C1 segment of cervical spinal cord (tissue), 14 donors: Measurements from ENCODE around the gene LLGL2.
"Not testable (repeated sequence)": the region's sequence is repeated elsewhere in the genome, so short reads cannot be mapped to it uniquely, and the experiment has no call there.

Experiments used
- DNase-seq, 14 donors: peaks; one replicate each; lab custom pipeline; 2025; lab: John Stamatoyannopoulos, UW

The LLGL2 gene, protein sequence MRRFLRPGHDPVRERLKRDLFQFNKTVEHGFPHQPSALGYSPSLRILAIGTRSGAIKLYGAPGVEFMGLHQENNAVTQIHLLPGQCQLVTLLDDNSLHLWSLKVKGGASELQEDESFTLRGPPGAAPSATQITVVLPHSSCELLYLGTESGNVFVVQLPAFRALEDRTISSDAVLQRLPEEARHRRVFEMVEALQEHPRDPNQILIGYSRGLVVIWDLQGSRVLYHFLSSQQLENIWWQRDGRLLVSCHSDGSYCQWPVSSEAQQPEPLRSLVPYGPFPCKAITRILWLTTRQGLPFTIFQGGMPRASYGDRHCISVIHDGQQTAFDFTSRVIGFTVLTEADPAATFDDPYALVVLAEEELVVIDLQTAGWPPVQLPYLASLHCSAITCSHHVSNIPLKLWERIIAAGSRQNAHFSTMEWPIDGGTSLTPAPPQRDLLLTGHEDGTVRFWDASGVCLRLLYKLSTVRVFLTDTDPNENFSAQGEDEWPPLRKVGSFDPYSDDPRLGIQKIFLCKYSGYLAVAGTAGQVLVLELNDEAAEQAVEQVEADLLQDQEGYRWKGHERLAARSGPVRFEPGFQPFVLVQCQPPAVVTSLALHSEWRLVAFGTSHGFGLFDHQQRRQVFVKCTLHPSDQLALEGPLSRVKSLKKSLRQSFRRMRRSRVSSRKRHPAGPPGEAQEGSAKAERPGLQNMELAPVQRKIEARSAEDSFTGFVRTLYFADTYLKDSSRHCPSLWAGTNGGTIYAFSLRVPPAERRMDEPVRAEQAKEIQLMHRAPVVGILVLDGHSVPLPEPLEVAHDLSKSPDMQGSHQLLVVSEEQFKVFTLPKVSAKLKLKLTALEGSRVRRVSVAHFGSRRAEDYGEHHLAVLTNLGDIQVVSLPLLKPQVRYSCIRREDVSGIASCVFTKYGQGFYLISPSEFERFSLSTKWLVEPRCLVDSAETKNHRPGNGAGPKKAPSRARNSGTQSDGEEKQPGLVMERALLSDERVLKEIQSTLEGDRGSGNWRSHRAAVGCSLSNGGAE

DNA sequence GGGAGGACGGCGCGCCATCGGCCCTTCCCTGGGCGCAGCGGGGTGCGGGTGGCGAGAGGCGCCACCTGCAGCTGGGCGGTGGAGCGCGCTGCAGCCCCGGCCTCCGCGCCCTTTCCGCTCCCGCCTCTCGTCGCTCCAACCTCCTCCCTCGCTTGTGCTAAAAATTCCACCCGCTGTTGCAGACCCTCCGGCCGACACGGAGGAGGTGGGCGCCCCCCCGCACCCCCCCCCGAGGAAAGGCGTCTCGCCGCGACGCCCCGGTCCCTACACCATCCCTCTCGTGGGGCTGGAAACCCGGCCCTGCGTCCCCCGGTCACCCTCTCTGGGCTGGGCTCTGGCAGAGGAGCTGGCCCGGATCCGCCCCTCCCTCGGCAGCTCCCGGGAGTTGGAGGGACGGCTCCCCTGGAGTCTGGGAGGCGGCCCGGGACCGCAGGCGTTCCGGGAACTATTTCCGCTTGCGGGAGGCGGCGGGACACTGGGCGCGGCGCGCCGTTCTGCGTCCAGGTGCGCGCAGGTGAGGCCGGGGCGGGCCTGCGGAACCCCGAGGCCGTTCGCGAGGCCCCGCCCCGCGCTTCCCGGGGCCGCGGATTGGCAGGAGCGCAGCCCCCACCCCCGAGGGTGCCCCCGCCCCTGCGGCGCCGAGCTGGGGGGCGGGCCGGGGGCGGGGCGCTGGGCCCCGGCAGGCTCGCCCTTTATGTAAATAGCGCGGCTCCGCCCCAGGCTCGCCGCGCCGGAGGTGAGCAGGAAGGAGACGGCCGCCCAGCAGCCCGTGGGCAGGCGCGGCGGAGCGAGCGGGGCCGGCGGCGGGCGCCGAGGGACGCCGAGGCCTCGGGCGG is at the start of gene LLGL2:
LLGL2 (plus strand) TSS at position 728 of the 836 bp plus-strand sequence. CDS start 17,730 bp downstream, outside the sequence.
- DNase-seq: peak in 6 of 14 donors; percentile 23 to 66 (median 46)

DNA sequence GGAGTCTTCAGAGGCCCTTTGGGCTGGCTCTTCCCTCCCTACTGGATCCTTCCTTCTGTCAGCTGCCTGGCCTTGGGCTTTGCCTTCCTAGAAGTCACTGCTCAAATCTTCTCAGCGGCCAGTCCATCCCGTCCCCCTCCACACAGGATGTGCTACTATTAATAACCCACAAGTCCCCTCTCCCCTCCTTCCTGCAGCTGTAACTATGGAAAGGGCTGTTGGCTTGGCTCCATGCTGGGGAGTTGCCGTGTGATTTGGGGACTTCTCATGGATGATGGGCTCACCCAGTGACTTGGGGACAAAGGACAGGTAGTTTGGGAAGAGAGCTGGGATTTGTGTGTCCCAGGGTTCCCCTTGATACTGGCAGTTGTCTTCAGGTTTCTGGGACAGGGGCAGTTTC is 49.6 kb upstream of the LLGL2 start:
- DNase-seq: peak in 1 of 14 donors; percentile 58

DNA sequence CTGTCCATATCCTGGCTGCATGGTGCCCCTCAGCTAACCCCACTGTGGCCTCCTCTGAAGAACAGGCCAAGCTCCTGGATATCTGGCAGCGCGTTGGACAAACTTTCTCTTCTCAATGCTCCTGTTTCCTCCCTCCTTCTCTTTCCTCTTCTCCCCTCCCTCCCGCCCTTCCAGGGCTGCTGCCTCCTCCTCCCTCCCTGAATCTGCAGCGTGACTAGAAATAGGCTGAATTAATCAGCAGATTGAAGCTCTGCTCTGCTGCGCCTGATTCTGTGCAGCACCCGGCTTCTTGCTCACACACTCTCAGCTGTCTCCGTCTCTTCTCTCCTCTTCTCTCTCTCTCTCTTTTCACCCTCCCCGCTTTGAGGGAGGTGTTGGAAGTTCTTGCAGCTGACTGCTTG is 49.2 kb upstream of the LLGL2 start:
- DNase-seq: peak in 7 of 14 donors; percentile 26 to 58 (median 45)

DNA sequence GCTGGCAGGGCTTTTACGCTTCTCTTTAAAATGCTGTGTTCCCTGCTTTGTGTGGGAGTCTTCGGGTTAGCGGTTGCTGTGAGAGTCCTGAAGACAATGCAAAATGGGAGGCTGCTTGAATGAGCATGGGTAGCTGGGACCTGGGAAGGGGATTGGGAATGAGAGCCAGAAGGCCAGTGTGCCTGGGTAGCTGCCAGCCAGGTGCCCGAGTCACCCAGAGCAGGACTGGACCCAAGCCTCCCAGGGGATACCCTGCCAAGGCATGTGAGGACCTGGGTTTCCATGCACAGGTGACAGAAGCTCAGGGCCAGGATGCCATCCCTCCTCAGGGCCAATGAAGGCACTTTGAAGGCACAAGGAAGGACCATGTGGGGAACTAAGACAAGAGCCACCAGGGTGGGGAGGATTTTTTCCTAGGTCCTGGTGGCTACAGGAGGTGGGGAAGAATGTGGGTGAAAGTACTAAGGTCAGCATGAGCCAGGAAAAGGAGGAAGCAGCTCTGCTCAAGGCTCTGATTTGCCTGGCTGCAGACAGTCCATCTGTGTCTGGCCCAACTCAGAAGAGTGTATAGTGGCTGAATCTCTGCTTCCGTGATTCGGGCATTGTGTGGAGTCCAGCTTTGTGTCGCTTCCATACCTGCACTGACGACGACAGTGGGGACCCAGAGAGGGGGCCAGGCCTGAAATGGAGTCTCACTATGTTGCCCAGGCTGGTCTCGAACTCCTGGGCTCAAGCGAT is 48.6 kb upstream of the LLGL2 start:
- peak in 1 of 14 donors; percentile 36 for DNase-seq

DNA sequence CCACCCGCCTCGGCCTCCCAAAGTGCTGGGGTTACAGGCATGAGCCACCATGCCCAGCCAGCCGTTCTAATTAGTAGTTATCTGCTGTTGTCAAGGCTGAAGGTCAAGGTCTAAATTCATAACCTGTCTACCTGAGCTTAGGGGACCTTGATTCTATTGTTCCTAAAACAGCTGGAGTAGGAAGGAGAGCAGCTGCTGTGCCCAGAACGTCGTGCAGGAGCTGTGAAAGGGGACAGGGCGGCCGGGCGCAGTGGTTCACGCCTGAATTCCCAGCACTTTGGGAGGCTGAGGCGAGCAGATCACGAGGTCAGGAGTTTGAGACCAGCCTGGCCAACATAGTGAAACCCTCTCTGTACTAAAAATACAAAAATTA is 48.0 kb upstream of the LLGL2 start:
- DNase-seq: not testable (repeated sequence)

DNA sequence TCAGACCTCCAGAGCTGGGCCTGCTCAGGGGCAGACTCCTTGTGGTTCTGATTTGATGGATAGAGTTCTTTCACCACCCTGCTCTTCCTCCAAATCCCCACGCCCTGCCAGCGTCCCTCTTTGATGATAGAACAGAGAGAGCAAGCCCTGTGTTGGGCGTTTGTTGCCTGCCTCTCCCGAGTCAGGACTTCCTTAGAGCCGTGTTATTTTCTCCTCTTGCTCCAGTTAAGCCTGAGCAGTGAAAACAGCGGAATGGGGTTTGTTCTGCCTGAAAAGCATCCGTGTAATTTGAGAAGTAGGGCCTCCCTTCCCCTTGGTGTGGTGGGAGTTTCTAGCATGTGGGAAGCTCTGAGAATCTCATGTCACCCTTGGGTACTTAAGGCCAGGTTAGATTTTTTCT is 47.0 kb upstream of the LLGL2 start:
- DNase-seq: no peak

DNA sequence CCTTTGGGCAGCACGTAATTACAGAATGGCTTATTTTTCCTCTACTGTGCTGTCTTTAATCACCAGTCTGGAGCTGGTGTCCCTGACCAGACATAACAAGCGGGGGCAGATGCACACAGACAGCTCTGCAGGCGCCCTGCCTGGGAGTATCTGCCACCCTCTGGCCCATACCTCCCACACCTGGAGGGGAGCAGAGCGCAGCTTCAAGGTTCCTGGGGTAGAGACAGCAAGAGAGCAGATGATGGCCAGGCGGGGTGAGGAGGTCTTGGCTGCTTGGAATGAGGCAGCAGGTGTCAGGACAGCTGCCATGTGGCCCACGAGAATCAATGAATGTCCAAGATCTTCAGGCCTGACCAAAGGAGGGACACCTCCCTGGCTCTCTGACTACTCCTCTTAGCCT is 45.2 kb upstream of the LLGL2 start:
- DNase-seq: peak in 1 of 14 donors; percentile 24

DNA sequence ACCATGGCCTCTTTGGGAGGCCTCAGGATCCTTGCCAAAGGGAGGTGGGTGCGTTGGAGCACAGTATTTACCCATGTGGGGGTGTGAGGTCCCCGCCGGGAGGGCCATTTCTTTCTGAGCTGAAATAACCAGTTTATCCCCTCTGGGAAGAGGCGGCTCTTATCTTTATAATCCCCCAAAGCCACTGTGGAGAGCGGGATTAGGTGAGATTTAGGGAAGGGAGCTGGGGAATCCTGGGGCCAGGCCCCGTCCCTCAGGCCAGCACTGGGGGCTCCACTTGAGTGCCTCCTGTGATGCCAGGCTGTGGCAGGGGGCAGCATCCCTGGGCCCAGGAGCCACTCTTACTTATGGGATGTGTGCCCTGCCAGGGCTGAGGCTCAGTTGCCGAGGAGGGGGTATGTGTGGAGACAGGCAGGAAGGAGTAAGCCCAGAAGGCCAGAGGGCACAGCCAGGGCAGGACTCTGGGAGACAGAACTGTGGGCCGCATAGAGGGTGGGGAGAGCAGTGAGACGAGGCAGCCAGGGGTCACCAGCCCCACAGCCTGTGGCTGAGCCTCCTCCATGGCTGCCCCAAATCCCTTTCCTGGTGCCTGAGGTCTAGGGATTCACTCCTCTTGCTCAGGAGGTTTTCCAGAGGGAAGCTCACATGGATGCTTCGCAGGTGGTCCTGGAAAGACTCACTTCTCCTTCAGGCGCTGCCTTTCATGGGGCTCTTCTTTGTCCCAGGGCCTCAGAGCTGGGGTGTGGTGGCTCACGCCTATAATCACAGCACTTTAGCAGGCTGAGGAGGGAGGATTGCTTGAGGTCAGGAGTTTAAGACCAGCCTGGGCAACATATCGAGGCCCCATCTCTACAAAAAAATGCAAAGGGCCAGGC is 44.1 kb upstream of the LLGL2 start:
- no peak for DNase-seq

DNA sequence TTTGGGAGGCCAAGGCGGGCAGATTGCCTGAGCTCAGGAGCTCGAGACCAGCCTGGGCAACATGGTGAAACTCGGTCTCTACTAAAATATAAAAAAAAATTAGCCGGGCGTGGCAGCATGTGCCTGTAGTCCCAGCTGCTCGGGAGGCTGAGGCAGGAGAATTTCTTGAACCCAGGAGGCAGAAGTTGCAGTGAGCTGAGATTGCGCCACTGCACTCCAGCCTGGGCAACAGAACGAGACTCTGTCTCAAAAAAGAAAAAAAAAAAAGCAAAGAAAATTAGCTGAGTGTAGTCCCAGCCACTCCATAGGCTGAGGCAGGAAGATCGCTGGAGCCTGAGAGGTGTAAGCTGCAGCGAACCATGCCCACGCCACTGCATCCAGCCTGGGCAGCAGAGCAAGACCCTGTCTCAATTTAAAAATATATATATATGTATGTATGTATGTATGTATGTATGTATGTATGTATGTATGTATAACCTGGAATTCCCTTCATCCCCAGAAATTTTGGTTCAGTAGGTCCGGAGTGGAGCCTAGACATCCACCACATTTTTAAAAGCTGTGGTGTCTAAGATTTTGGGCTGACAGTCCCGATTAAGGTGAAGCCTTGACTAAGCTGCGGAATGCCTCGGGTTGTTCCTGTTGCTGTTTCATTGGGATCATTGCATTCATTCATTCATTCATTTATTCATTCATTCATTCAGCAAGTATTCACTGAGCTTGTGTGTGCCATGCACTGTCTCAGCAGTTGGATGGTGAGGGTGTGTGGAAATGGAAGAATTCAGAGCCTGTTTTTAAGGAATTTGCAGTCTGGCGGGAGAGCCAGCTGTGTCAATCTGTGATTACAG is 43.2 kb upstream of the LLGL2 start:
- no peak for DNase-seq

DNA sequence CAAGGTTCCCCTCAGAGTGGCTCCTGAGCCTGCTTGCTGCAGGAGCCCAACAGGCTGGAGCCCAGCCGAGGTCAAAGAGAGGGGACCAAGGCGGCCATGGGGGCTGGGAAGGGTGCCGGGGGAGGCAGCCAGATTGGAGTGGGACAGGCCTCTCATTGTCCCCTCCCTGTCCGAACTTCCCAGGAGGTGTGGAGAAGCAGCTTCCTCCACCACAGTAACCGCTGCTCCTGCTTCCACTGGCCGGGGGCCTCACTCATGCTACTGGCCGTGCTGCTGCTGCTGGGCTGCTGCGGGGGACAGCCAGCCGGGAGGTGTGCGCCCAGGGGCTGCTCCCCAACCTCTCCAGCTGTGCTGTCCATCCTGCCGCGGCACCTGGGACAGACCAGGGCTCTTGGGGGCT is 39.8 kb upstream of the LLGL2 start:
- no peak for DNase-seq

DNA sequence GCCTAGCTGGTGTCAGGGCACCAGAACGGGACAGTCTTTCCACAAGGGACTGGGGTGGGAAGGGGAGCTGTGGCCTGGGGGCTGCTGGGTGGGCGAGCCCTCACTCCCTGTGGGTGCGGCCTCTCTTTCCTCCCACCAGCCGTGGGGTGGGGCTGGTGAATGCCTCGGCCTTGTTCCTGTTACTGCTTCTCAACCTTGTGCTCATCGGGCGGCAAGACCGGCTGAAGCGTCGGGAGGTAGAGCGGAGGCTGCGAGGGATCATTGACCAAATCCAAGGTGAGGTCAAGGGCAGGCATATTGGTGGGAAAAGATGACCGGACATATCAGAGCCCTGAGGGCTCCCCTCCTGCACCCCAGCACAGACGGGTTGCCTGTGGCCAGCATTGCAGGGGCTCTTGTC is 39.3 kb upstream of the LLGL2 start:
- DNase-seq: no peak

DNA sequence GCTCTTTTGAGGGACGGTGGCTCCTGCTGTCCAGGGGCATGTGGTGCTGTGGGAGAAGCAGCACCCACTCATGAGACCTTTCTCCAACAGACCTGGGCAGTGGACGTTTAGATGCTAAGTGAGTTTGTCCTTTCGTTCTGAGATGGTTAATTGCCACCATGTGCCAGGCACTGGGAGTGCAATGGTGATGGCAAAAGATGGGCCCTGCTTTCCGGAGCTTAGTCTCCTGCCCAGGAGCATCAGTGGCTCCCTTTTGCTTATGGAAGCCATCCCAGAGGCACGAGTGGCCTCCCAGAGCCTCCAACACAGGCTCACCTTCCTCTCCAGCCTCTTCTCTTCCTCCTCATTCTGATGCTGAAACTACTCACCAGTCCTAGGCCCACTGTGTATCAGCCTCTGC is 38.5 kb upstream of the LLGL2 start:
- DNase-seq: no peak

DNA sequence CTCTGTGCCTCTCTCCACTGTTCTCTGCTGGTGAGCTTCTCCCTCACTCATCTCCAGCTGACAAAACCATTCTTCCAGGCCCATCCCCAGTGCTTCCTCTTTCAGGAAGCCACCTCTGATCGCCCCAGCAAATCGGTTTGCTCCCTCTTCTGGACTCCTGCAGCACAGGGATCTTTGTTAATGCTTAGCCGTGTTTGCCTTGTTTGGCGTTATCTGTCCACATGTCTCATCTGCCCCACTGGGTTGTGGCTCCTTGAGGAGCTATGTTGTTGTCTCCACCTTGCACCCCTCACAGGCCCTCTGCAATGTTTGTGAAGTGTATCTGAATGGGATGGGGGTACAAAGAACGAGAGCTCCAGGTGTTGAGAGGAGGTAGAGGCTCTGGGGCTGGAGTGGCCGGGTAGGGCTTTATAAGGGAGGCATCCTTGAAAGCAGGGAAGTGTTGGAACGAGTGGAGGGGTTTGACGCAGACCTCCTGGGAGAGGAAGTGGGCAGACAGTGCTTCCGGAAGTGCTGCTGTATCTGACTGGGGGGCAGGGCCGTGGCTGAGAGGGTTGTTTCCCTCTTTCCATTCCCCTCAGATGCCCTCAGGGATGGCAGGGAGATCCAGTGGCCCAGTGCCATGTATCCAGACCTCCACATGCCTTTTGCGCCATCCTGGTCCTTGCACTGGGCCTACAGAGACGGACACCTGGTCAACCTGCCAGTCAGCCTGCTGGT is 38.0 kb upstream of the LLGL2 start:
- peak in 6 of 14 donors; percentile 21 to 49 (median 36) for DNase-seq

DNA sequence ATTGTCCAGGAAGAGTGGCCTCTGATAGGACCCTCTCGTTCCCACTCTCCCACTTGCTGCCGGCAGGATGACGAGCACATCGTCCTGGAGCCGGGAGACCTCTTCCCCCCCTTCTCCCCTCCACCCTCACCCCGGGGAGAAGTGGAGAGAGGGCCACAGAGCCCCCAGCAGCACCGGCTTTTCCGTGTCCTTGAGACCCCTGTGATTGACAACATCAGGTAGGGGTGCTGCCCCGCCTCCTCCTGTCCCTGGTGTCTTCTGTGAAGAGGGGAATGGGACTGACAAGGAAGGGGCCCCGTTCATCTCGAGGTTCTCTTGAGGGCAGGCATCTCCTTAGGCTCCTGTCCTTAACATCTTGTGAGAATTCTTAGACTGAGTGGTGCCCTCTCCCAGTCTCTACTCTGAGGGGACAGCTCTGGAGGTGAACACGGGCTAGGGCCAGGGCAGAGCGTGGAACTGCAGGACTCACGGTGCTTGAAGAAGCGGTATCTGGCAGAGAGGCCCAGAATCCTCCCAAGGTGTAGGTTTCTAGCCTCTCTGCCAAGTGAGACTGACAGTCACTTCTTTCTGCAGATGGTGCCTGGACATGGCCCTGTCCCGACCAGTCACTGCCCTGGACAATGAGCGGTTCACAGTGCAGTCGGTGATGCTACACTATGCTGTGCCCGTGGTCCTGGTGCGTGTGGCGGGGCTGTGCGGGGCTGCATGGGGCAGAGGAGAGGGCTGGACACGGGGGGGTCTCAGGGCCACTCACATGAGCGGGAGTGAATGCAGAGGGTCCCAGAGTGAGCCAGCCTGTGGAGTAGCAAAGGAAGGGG is 36.6 kb upstream of the LLGL2 start:
- DNase-seq: peak in 2 of 14 donors; percentile 30 to 34

DNA sequence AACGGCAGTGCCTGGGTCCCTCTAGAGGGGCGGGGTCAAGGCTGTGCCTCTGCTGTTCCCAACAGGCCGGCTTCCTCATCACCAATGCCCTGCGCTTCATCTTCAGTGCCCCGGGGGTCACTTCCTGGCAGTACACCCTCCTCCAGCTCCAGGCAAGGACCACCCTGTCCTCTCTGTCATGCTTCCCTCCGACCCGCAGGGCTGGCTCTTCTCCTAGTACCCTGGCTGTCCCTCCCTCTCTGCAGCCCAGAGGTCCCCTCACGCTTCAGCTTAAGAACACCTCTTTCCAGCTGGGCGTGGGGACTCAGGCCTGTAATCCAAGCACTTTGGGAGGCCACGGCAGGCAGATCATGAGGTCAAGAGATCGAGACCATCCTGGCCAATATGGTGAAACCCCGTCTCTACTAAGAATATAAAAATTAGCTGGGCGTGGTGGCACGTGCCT is 36.0 kb upstream of the LLGL2 start:
- DNase-seq: no peak

DNA sequence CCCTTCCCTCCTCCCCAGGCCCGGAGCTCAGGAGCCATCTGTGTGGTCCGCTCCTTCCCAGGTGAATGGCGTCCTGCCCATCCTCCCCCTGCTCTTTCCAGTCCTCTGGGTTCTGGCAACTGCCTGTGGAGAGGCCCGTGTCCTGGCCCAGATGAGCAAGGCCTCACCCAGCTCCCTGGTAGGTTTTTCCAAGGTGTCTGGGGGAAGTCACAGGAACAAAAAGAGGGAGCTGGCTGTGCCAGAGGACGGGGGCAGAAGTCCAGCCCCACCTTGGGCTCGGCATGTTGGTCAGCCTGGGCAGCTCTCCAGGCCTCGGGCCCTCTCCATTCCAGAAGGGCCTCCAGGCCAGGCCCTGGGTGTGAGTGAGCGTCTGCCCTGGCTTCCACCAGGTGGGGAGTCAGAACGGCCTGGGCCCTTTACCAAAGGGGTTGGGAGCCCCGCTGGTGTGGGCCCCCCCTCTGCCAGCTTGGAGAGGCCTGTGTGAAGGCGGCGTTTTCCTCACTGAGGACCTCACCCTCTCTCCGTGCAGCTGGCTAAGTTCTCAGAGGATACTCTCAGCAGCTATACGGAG is 35.2 kb upstream of the LLGL2 start:
- peak in 1 of 14 donors; percentile 57 for DNase-seq
